NCI-H748 (cell line): Measurements from ENCODE around the gene DCLRE1C.
"Not testable (repeated sequence)": the region's sequence is repeated elsewhere in the genome, so short reads cannot be mapped to it uniquely, and the experiment has no call there.

ENCODE experiments used
- DNase-seq: peaks from one replicate; lab custom pipeline; 2025; ENCODE audit not compliant: unreplicated experiment; lab: John Stamatoyannopoulos, UW

Gene DCLRE1C

GRCh38 chr10:14954001-14954770 is at the start of gene DCLRE1C:
Gene DCLRE1C, minus strand, starts transcription at chr10:14954096. Its CDS starts 86 bp downstream, at chr10:14954010.
- DNase-seq: peak; percentile 96

DNA sequence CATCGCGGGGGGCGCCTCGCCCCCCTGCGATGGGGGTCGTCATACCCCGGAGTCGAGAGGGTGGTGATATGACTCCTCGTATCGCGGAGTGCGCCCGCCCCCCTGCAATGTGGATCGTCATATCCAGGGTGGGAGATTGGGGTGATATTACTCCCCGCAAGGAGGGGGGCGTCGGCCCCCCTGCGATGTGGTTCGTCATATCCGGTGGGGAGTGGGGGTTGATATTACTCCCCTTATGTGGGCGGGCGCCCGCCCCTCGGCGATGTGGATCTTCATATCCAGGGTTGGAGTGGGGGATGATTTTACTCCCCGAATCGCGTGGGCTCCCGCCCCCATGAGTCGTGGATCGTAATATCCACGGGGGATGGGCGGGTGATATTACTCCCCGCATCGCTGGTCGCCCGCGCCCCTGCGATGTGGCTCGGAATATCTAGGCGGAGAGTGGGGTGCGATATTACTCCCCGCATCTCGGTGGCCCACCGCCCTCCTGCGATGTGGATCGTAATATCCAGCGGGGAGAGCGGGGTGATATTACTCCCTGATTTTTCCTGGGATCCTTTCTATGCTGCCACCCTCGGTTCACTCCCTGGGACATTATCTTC is 42.2 kb upstream of the DCLRE1C start:
- DNase-seq: no peak

DNA sequence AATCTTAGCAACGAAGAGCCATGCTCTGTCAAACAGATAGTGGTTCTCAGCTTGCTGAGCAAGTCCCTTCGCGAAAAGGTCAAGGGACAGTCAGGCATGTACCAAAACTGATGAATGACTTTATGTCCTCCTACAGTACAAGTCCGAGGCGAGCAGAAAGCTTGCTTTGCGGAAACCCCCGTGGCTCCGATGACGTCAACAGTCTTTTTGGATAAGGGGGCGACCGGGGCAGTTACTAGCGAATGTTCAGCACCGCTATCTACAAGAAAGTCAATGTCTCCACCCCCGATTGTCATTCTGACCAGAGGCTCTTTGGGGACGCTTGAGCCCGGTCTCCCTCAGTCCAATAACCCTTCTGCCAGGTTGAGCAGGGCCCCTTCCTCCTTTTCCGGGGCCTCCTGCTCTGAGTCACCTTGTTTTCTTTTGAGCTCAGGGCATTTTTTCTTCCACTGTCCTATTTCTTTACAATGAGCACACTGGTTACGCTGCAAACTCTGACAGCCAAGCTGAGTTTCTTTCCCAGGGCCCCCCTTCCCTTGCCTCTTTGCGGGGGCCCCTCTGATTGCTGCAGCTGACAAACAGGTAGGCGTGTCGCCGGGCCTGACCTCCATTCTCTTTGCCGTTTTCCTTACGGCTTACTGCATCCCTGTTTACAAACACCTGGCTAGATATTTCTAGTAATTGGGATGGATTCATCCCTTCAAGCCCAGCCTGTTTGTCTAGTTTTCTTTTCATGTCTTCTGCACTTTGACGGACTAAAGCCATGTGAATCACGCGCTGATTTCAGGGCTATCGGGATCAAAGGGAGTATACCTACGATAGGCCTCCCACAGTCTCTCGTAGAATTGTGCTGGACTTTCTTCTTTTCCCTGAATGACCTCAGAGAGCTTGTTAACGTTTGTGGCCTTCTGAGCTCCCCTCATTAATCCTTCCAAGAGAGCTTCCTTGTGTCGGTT is 39.9 kb upstream of the DCLRE1C start:
- not testable (repeated sequence) for DNase-seq

GRCh38 chr10:14992336-14992735 is 38.4 kb upstream of the DCLRE1C start:
- not testable (repeated sequence) for DNase-seq

DNA sequence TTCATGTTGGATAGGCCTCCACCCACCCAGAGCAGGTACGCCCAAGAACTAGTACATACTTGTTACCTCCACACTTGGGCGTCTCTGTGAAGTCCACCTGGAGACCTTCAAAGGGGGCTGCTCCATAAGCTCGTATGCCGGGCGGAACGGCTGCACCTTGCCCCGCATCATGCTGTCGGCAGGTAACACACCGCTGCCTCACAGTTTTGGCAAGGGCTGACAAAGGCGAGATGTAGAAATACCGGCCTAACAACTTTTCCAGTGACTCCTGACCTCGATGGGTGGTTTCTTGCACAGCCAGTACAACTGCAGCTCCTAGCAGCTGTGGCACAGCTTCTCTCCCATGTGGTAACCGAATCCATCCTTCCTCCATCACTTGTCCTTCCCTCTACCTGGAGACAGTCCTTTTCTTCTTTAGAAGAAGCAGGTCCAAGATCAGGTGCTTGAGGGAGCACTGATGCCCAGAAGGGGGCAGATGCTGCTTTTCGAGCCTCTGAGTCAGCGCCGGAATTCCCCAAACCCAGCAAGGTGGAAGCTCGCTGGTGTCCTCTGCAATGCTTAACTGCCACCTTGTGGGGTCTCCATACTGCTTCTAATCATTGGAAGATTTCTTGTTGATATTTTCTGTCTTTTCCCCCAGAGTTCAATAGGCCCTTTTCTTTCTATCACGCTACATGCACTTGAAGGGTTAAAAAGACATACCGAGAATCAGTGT is 37.3 kb upstream of the DCLRE1C start:
- DNase-seq: peak; percentile 14

GRCh38 chr10:14989552-14989951 is 35.7 kb upstream of the DCLRE1C start:
- DNase-seq: not testable (repeated sequence)

GRCh38 chr10:14982744-14983143 is 28.8 kb upstream of the DCLRE1C start:
- no peak for DNase-seq

DNA sequence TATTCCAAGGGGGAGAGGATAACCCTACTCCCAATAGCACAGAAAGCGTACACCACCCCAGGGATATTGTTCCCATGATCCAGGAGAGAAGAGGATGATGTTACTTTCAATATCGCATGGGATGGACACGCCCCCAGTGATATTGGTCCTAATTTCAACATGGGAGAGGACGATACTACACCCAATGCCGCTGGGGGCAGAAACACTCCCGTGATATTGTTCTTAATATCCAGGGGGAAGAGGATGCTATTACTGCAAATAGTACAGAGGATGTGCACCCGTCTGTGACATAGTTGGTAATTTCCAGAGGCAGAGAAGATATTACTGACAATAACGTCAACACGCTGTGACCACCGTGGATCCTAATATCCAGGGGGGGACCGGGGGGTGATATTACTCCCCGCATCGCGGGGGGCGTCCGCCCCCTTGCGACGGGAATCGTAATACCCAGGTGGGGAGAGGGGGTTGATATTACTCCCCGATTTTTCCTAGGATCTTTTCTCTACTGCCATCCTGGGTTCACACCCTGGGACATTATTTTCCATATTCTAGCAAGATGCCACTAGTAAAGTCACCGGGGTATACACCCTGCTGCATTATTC is 21.9 kb upstream of the DCLRE1C start:
- peak; percentile 42 for DNase-seq

DNA sequence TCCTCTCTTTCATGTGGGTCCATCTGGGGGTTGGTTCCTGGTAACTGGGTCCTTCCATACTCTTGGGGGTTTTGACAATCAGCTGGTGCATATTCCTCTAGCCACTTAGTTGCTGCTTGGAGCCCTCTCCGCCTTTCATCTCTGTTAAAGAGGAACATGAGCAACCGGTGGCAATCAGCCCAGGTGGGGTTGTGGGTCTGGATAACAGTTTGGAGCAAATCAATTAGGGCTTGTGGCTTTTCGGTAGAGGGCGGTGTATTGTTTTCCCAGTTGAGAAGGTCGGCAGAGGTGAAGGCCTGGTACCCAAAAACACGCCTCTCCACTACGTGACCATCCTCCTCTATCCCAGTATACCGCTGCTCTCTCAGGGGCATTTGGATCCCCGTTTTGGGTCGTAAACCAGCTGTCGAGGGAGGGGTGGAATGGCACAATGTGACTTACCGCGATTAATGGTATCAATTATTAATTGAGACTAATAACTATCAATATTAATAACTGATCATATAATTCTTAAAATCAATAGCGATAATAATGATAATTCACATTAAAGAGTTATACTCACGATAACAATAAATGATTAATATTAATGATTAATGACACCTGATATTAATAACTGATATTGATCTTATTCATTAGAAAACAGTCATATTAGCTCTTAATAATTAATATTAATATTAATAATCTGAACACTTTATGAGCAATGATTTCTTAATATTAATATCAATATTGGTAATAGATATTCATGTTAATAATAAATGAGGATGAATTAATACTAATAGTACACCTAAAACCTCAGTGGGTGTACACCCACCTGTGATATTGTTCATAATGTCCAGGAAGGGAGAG is 20.5 kb upstream of the DCLRE1C start:
- not testable (repeated sequence) for DNase-seq

- DNase-seq: peak; percentile 32
Measured at GRCh38 chr10:14971867-14972448, 18.1 kb upstream of the DCLRE1C start.

DNA sequence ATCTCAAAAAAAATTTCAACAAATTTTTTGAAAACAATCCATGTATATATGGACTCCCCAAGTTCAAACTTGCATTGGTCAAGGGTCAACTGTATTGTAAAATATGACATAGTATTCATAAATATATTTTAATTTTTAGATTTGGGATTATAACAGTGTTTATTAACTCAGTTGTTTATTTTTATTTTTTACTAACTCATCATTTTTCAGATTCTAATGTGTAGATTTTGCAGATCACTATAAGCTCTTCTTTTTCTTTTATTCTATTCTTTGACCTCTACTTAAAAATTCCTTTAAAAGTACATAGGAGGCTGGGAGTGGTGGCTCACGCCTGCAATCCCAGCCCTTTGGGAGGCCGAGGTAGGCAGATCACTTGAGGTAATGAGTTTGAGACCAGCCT is 14.0 kb upstream of the DCLRE1C start:
- no peak for DNase-seq

DNA sequence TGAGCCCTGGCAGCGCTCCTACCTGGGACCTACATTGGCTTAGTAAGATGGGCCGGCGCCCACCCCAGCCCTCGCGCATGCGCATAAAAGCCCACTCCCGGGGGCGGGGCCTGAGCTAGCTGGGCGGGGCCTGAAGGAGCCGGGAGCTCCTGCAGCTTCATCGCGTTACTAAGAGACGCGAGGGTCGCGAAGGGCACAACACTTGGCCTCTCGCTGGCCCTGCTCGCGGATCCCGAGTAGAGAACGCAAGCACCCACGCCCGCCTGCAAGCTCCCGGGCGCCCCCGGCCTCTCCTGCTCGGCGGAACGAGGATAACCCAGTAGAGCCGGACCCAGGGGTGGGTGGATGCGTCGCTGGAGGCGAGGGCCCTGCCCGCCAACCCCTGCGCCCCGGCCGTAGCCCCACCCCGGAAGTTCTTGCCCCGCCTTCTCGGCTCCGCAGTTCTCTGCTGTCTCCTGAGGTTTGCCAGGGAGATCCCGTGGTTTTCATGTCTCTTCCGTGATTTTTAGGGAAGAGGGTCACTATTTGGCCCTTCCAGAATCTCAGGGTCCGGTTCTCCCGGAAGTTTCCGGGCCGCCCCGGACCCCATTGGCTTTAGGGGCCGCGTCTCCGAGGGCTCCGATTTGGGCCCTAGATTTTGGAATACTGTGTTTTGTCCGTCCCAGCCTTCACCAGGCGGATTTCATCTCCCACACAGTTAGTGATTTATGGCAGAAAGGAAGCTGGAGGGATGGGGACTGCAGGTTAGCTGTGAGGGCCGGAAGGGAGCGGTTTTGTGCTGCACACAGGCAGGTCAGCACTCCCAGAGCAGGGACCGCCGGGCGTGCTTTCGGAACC is 5.5 kb upstream of the DCLRE1C start, which contains the start of gene MEIG1:
TSS of gene MEIG1 (plus strand) at position 168 of the 837 bp plus-strand sequence. CDS start 7,081 bp downstream, outside the sequence.
- peak; percentile 92 for DNase-seq

- DNase-seq: no peak
Measured at GRCh38 chr10:14958872-14959220, 5.0 kb upstream of the DCLRE1C start.

GRCh38 chr10:14954934-14955333 is 1.0 kb upstream of the DCLRE1C start:
- DNase-seq: no peak

DNA sequence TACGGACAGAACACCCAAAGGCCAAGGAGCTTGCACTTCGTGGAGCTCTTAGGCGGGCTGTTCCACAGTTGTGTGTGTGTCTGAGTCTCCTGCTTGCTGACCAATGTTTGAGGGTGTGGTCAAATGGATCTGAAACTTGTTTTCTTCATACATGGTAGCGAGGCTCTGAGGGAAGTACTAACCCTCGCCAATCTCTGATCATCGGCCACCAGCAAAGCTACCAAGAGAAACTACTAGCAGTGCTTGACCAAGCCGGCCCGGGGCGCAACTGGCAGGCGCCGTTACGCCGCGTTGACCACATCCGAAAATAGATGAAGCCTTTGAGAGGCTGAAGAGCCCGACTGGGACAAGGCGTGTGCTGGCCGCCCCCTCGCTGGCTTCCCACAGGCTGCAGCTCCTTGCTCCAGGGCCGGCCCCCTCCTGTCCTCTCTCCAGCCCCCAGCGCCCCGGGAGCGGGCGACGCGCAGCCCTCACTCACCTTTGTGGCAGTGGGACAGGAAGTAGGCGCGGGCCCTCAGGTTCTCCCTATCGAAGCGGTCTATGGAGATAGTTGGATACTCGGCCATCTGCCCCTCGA is 384 bp downstream of the DCLRE1C start:
- DNase-seq: peak; percentile 60

DNA sequence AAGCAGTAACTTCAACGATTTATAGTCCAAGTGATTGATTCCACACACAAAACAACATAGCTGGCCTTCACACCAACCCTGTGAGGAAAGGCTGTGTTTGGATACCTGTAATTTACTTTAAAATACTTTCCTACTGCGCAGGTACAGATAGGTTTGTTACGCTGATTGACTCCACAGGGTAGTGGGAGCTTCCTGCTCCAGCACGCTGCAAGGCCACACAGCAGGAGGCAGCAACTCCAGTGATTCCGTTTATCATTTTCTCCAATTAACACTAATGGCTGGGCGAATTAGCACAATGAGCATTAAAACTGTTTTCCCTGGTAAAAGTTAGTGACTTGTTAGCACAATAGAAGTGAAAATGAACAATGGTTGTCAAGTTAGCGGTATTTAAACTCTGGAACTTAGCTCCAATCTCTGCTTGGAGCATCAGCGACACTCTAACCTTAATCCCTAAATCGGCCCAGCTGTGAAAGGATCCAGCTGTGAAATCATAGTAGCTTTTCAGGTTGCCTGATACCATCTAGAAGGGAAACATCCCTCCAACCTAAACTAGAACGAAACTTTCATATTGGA is 959 bp downstream of the DCLRE1C start:
- DNase-seq: peak; percentile 14

GRCh38 chr10:14949291-14949690 is 4.6 kb downstream of the DCLRE1C start:
- DNase-seq: no peak
